NCI-H2227 (cell line): Measurements from ENCODE around the gene RNF152.

ENCODE experiments used
- DNase-seq: peaks from one replicate; lab custom pipeline; 2025; ENCODE audit not compliant: unreplicated experiment; lab: John Stamatoyannopoulos, UW

RNF152 gene

GRCh38 chr18:61894751-61895524 is 2.1 kb upstream of the RNF152 start:
- DNase-seq: no peak

DNA sequence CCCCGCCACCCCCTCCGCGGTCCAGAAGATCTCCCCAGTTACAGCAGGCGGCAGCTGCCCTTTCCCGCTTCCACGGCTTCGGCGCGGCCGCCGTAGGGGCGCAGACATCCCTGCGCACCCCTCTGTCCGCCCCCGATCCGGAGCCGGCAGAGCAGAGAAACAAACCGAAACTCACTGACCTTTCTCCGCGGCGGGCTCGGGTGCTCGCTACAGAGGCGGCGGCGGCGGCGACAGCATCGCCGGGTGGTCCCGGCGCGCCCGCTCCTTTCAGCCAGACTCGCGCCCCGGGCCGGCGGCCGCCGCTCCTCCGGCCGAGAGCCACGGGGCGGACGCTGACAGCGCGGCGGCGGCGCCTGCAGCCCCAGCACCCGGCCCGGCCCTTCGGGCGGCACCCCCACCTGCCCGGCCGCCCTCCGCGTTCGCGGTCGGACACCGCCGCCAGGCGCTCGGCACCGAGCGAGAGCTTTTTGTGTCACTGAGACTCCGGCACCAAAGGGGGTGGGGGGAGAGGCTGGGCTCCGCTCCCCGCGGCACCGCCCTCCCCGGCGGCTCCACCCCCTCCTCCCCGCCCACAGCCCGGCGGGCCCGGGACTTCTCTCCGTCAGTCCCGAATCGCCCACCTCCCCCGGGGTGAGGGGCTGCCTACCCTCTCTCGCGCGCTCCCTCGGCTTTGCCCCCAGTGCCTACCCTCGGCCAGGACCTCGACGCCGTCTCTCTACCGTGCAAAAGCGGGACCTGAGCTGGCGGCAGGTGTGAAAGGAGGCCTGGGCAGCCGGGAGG is 1.4 kb upstream of the RNF152 start:
- peak; percentile 64 for DNase-seq

GRCh38 chr18:61893309-61893970 is 633 bp upstream of the RNF152 start:
- DNase-seq: peak; percentile 56

DNA sequence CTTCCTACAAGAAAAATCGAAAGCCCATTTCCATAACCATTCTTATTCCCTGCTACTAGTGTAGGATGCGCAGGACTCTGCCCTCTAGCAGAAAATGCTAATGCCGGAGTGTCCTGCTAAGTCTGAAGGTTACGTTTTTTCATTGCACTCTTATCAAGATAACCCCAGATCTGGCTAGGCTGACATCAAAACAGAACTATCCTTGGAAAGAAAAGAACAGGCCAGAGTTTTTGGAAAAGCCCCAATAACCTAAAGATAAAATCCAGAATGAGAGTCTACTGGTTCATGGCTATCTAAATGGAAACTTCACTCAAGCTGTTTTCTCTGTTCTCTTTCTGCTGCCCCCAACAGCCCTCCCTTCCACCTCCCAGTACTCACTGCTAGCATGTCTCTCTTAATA is 913 bp downstream of the RNF152 start:
- DNase-seq: no peak

DNA sequence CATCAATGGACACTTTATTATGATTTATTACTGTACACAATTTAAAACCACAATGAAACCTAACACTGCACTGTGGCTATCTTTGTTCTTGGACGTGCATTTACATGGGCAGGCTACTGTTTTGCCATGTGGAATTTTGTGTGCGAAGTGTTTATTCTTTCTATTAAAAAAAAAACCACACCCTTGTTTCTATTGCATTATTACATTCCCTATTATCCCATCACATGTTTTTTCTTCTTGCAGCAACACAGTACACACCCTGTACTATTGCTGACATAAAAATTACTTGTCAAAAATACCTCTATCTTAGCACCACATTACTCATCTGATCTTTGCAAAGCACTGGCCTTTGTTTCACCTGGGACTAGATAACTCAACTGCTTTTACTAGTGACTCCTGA is 1.5 kb downstream of the RNF152 start:
- no peak for DNase-seq

- no peak for DNase-seq
Observed at GRCh38 chr18:61890344-61890743, 2.5 kb downstream of the RNF152 start.

DNA sequence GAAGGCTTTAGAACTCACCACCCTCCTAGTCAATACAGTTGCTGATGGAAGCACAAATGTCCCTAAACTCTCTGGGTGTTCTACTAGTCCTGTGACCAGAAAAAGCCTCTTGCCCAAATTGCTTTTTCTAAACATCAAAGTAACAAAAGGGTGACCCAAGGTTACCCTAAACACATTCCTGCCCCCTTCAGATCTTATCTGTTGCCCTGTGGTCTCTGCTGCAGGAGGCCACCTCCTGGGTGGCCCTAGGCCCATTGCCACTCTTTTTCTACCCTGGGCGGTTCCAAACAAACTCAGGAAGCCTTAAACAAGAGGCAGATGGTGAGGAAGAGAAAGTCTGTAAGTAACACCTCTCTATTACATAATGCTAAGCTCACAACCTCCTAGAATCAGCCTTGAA is 3.3 kb downstream of the RNF152 start:
- DNase-seq: no peak

GRCh38 chr18:61888622-61889021 is 4.2 kb downstream of the RNF152 start:
- DNase-seq: no peak

GRCh38 chr18:61887838-61888237 is 5.0 kb downstream of the RNF152 start:
- no peak for DNase-seq

DNA sequence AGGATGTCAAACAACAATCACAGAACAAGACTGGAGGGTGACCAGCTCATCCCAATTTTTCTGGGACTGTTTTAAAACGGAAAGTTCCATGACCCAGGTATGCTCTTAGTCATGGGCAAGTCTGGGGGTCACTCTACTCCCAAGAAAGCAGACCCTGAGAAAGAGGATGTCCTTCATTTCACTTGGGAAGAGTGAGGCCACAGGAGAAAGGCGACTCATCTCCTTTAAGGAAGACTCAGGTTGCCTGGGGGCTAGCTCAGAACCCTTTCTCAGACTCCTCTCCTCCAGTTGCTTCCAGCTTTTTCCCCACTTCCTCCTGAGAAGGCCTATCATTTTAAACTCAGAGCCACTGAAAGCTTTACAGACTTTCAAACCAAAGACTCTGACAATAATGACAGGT is 9.3 kb downstream of the RNF152 start:
- no peak for DNase-seq

GRCh38 chr18:61882296-61883004 is 10.4 kb downstream of the RNF152 start:
- no peak for DNase-seq

- DNase-seq: no peak
Observed at GRCh38 chr18:61876899-61877298, 15.9 kb downstream of the RNF152 start.

- no peak for DNase-seq
Observed at GRCh38 chr18:61870151-61870550, 22.7 kb downstream of the RNF152 start.

DNA sequence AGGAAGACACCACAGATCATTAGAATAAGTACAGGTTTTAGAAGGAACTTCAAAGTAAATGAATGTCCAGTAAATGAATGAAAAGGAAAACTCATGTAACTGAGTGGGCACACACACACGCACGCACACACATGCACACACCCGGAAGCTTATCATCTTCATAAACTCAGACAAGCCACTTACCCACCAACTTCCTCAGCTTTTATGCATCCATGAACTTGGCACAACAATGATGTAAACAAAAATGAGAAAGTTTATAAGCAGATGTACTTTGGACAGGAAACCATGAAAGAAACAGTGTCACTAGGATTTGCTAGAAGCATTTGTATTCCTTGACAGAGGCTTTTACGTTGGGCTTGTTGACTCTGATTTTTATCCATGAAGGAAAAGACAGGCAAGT is 23.2 kb downstream of the RNF152 start:
- no peak for DNase-seq

DNA sequence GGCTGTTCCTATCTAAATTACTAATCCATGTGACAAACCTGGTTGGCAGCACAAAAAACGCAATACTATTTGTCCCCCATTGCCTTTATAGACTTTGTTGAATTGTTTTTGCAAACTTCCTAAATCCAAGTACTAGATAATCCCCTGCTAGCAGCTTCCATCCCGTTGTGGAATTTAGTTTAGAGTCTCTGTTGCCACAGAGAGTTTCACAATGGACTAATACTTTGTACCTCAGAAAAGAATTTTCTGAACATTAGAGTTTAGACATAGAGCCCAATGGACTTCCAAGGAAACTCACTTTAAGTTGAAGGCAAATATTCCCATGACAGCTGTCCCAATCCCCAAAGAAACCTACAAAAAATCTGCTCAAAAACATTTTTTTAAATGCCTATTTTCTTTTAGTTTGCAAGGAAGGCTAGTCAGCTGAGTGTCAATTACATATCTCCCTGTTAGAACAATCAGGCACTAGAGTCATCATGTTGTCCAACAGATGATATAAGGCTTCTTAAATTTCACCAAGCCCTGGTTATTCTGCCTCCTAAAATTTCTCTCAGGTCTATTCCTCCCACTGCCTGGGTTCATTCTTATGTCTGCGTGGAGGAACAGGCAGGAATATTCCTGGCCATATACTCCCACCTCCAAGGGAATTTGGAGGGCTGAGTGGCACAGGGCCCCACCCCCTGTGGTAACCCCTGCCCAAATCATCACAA is 27.2 kb downstream of the RNF152 start:
- DNase-seq: no peak

DNA sequence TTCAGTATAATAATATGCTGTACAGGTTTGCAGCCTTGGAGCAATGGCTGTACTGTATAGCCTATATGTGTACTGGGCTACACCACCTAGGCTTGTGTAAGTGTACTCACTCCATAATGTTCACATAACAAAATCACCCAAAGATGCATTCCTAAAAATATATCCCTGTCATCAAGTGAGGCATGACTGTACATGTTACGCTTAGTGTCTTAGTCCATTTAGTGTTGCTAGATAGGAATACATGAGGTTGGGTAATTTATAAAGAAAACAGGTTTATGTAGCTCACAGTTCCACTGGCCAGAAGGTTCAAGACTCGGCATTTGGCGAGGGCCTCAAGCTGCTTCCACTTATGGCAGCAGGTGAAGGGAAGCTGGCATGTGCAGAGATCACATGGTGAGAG is 31.4 kb downstream of the RNF152 start:
- DNase-seq: no peak

DNA sequence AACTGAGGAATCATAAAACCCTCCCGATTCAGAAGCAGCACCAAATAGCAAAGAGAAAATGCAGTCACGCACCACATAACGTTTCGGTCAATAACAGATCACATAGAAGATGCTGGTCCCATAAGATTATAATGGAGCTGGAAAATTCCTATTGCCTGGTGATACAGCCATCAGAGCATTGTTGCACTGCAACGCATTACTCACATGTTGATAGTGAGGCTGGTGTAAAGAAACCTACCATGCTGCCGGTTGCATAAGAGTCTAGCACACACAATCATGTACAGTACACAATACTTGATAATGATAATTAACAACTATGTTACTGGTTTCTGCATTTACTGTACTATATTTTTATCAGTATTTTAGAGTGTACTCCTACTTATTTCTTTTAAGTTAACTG is 32.5 kb downstream of the RNF152 start:
- no peak for DNase-seq

DNA sequence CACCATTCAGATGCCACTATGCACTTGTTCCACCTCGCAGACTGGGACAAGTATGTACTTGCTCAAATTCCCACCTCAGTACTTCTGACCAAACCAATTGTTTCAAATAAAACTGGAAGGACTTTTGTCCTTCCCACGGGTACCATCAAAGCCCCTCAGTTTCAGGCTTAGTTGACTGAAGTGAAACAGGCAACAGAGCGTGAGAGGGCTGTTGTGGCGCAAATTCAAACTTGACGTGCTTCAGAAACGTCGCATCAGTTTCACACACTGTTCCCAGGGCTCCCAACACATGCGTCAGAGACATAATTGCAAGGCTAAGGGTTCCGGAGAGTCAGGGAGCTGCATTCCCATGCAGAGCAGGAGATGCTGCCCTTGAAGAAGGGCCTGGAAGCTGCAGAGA is 33.7 kb downstream of the RNF152 start:
- DNase-seq: no peak

GRCh38 chr18:61856678-61857077 is 36.1 kb downstream of the RNF152 start:
- DNase-seq: peak; percentile 45

- no peak for DNase-seq
Observed at GRCh38 chr18:61855449-61856378, 37.1 kb downstream of the RNF152 start.
